Neural crest cell (in vitro differentiated cells): Measurements from ENCODE around the gene SUGCT. TPM values are rescaled to one million over a fixed set of nuclear protein-coding genes. Genes with fewer than 3 reads are reported as not detected.
A peak's percentile ranks its signal among the peaks of the same experiment; 100 is the strongest.

Source experiments
- DNase-seq: peaks from one replicate; pipeline ENCODE4 v3.0.0; 2021; ENCODE audit warnings: low read depth, mixed read lengths, low spot score
- H3K27ac Mint-ChIP-seq: one replicate; pipeline ENCODE4 v1.8.0; 2021; ENCODE audit warnings: mild to moderate bottlenecking, mixed read lengths; ENCODE audit not compliant: unreplicated experiment
- H3K27me3 Mint-ChIP-seq: 2 replicates; pipeline ENCODE4 v1.8.0; 2021; ENCODE audit warnings: low read depth, mild to moderate bottlenecking, mixed read lengths
- H3K36me3 Mint-ChIP-seq: 2 replicates; pipeline ENCODE4 v1.8.0; 2021; ENCODE audit warnings: low read depth, mild to moderate bottlenecking, mixed read lengths
- H3K4me1 Mint-ChIP-seq: 2 replicates; pipeline ENCODE4 v1.8.0; 2021; ENCODE audit warnings: mixed read lengths
- H3K4me3 Mint-ChIP-seq: one replicate; pipeline ENCODE4 v1.8.0; 2021; ENCODE audit warnings: mild to moderate bottlenecking, mixed read lengths
- H3K9me3 Mint-ChIP-seq: 2 replicates; pipeline ENCODE4 v1.8.0; 2021; ENCODE audit warnings: mixed read lengths
- total RNA-seq: library from RNA; stranded (reverse); gene quantifications from 2 replicates; pipeline ENCODE4 v1.2.1, GENCODE V29; 2021
- TF ChIP-seq, protein P1 (sequence below): fragments of 200-600 bp; sonication (generic); conservative IDR thresholded peaks from 2 replicates; pipeline ENCODE4 v1.5.0; 2021; ENCODE audit warnings: antibody characterized with exemption, mild to moderate bottlenecking

SUGCT gene
- total RNA-seq, 1 donor from 2014 or later: 5.9 TPM

DNA sequence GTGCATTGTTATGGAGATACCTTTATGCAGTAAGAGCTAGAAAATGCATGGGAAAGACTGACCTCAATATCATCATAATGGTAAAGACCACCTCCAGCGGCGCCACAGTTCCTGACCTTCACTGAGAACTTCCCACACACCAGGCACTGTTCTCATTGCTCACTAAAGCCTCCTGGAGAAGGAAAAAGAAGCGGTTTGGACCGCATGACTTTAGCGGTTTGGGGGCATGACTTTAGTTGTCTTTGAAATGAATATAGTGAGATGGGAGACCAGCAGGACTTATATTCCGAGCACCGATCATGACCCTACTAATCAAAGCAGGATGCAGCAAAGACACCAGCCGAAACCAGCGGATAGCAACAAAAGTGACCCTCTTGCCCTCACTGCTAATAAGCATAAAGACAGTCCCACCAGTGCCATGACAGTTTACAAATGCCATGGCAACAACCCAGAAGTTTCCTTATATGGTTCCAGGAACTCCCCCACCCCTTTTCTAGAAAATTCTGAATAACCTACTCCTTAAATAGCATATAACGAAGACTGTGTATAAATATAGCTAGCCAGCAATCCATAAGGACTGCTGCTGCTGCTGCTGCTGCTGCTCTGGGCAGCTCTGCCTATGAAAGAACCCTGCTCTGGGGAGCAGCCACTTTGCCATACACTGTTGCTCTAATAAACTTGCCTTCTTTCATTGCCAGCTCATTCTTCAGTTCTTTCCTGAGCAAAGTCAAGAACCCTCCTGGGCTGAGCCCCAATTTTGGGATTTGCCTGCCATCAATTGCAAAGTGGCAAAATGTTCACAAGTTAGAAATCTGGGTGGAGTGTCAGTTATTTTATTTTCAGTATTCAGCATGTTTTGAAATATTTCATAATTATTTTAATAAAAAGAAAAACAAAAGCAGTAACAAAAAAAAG is 694.1 kb downstream of the SUGCT start:
- H3K4me3 Mint-ChIP-seq: peak overlapping the region; percentile 20
- H3K27me3 Mint-ChIP-seq: no peaks in the 10 kb centered on the region
- peaks cover 8% of the 10 kb centered on the region for H3K9me3 Mint-ChIP-seq
- H3K36me3 Mint-ChIP-seq: no peaks in the 10 kb centered on the region
- H3K4me1 Mint-ChIP-seq: peaks cover 54% of the 10 kb centered on the region
- TF ChIP-seq, protein P1, sequence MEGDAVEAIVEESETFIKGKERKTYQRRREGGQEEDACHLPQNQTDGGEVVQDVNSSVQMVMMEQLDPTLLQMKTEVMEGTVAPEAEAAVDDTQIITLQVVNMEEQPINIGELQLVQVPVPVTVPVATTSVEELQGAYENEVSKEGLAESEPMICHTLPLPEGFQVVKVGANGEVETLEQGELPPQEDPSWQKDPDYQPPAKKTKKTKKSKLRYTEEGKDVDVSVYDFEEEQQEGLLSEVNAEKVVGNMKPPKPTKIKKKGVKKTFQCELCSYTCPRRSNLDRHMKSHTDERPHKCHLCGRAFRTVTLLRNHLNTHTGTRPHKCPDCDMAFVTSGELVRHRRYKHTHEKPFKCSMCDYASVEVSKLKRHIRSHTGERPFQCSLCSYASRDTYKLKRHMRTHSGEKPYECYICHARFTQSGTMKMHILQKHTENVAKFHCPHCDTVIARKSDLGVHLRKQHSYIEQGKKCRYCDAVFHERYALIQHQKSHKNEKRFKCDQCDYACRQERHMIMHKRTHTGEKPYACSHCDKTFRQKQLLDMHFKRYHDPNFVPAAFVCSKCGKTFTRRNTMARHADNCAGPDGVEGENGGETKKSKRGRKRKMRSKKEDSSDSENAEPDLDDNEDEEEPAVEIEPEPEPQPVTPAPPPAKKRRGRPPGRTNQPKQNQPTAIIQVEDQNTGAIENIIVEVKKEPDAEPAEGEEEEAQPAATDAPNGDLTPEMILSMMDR: no peak
- peak overlapping the region; percentile 79 for H3K27ac Mint-ChIP-seq
- DNase-seq: no peak

DNA sequence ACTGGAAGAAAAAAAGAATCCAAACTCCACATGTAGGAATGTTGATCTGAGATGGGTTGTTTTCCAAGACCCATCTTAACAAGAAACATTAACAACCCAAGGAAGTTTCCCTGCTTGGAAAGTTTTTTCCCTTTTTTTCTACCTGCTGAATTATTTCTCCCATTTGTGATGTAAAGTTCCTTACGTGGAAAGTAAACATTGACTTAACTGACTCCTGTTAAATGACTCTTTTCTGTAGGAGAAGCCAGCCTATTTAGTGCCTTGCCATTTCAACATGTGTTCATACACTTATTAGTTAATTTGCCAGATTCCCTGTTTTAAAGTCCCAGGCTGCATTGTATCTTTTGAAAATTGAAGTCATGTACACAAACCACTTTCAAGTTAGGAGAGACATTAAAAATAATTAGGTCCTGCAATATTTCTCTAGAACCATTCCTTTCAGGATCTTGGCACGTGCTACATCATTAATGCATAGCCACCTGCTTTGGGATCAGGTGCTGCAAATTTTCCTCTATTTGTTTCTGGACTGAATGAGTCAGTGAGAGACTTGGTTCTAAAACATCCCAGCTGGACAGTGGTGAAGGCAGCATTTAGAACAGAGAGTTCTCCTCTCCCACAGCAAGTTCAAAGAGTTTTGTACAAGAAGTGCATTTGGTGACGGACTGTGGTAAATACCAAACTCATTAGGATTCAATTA is 698.5 kb downstream of the SUGCT start:
- H3K27me3 Mint-ChIP-seq: no peaks in the 10 kb centered on the region
- TF ChIP-seq, protein P1: no peak

DNA sequence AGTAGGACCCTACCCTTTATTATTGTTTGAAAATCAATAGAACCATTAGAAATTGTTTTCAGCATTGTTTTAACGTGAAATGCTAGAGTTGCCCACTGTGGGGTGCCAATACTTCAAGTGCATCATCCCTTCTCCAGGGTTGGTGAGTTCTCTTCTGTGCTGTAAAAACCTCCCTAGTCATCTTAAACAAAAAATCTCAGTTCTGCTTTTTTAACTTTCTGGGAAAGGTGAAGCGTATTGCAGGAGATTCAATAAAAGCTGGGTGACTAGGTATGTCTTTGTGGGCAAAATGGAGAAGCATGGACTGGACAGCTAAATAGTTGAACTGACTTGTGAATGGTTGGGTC is 699.1 kb downstream of the SUGCT start:
- DNase-seq: no peak
- H3K4me3 Mint-ChIP-seq: no peak overlapping the region
- no peaks in the 10 kb centered on the region for H3K36me3 Mint-ChIP-seq
- H3K4me1 Mint-ChIP-seq: peaks cover 14% of the 10 kb centered on the region
- no peaks in the 10 kb centered on the region for H3K27me3 Mint-ChIP-seq
- TF ChIP-seq, protein P1: no peak
- H3K27ac Mint-ChIP-seq: no peak overlapping the region
- peaks cover 13% of the 10 kb centered on the region for H3K9me3 Mint-ChIP-seq

More for the DNA sequence above, 698.5 kb downstream of the SUGCT start:
- Mint-ChIP-seq H3K36me3 (no peaks in the 10 kb centered on the region), H3K4me3 (no peak overlapping the region), H3K9me3 (peaks cover 13% of the 10 kb centered on the region), H3K27ac (no peak overlapping the region), H3K4me1 (peaks cover 19% of the 10 kb centered on the region)
- no peak for DNase-seq

DNA sequence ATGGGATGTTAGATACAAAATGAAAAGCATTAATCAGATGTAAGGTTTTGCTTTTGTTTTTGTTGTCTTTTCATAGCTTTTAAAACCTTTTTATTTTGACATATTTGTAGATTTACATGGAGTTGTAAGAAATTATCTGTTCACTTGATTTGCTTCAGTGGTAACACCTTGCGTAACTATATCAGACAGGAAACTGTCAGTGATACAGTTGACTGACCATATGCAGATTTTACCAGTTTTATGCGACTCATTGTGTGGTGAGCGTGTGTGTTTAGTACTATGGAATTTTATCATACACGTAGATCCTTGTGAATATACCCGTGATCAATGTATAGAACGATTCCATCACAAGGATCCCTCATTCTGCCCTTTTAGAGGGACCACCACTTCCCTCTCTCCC is 701.4 kb downstream of the SUGCT start:
- Mint-ChIP-seq H3K9me3 (peaks cover 16% of the 10 kb centered on the region), H3K36me3 (no peaks in the 10 kb centered on the region), H3K4me1 (no peaks in the 10 kb centered on the region), H3K27ac (no peak overlapping the region), H3K27me3 (no peaks in the 10 kb centered on the region), H3K4me3 (no peak overlapping the region)
- TF ChIP-seq, protein P1: no peak
- DNase-seq: no peak

DNA sequence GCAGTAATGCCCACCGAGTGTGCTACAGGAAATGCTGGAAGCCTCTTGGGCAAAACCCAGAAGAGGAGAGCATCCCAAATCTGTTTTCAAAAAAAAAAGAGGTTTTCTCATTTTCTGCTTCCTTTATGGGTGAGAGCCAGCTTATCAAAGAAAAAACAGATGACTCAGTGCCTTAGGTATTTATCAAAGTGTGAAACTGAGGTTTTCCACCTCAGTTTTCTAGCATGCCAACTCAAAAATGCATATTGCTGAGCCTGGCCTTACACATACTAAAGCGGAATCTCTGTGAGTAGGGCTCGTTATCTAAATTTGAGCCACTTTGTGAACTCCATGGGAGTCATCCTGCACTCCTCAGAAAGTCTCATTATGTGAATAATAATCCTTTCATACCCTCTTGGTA is 705.1 kb downstream of the SUGCT start:
- no peaks in the 10 kb centered on the region for H3K27me3 Mint-ChIP-seq
- no peak for DNase-seq
- H3K4me1 Mint-ChIP-seq: no peaks in the 10 kb centered on the region
- no peak overlapping the region for H3K4me3 Mint-ChIP-seq
- TF ChIP-seq, protein P1: no peak
- peaks cover 20% of the 10 kb centered on the region for H3K9me3 Mint-ChIP-seq
- H3K36me3 Mint-ChIP-seq: no peaks in the 10 kb centered on the region
- H3K27ac Mint-ChIP-seq: no peak overlapping the region
